HG03469 (cell line): ENCODE results near the gene ALDOB.
A peak's percentile ranks its signal among the peaks of the same experiment; 100 is the strongest.

Experiments
- ATAC-seq: cut with Tn5 transposase; IDR thresholded peaks from one replicate; pipeline ENCODE4 v1.9.1; 2021; ENCODE audit warnings: mild to moderate bottlenecking, moderate library complexity, moderate number of reproducible peaks; ENCODE audit not compliant: unreplicated experiment

The ALDOB gene

GRCh38 chr9:101428909-101429308 lies 6.7 kb downstream of the ALDOB start:
- ATAC-seq = no peak

- ATAC-seq = peak; percentile 71
These were observed 7.5 kb downstream of the ALDOB start for GRCh38 chr9:101427957-101428655.

- no peak for ATAC-seq
These were observed 8.2 kb downstream of the ALDOB start for GRCh38 chr9:101427358-101427757.

GRCh38 chr9:101421653-101422065 lies 13.9 kb downstream of the ALDOB start:
- ATAC-seq = no peak

GRCh38 chr9:101419863-101420262 lies 15.7 kb downstream of the ALDOB start:
- ATAC-seq = no peak

GRCh38 chr9:101418518-101419430 lies 16.8 kb downstream of the ALDOB start:
- ATAC-seq = no peak

- no peak for ATAC-seq
These were observed 17.6 kb downstream of the ALDOB start for GRCh38 chr9:101417977-101418376.

GRCh38 chr9:101417389-101417788 lies 18.2 kb downstream of the ALDOB start:
- ATAC-seq = no peak

- ATAC-seq = no peak
These were observed 20.0 kb downstream of the ALDOB start for GRCh38 chr9:101415578-101415977.

- no peak for ATAC-seq
These were observed 20.7 kb downstream of the ALDOB start for GRCh38 chr9:101414839-101415238.

GRCh38 chr9:101409079-101409477 lies 26.5 kb downstream of the ALDOB start:
- ATAC-seq = no peak

- ATAC-seq = no peak
These were observed 27.0 kb downstream of the ALDOB start for GRCh38 chr9:101408374-101409078.

- no peak for ATAC-seq
These were observed 31.9 kb downstream of the ALDOB start for GRCh38 chr9:101403516-101404285.

GRCh38 chr9:101400120-101400519 lies 35.5 kb downstream of the ALDOB start:
- no peak for ATAC-seq

- ATAC-seq = no peak
These were observed 36.0 kb downstream of the ALDOB start for GRCh38 chr9:101399643-101399970.

- ATAC-seq = no peak
These were observed 36.5 kb downstream of the ALDOB start for GRCh38 chr9:101398930-101399642.

GRCh38 chr9:101398068-101398929 lies 37.3 kb downstream of the ALDOB start, which contains the start of the genes MRPL50 and ZNF189:
Gene MRPL50, minus strand, starts transcription at chr9:101398618. Its CDS starts 26 bp downstream, at chr9:101398592.
Gene ZNF189, plus strand, starts transcription at chr9:101398851. Its CDS starts 306 bp downstream, at chr9:101399157.
- peak; percentile 99 for ATAC-seq

GRCh38 chr9:101397746-101398067 lies 37.9 kb downstream of the ALDOB start:
- no peak for ATAC-seq

GRCh38 chr9:101394687-101395086 lies 40.9 kb downstream of the ALDOB start:
- ATAC-seq = no peak
